ENCODE data around the gene PDSS2.
A peak's percentile ranks its signal among the peaks of the same experiment; 100 is the strongest.
"Not testable (repeated sequence)": the region's sequence is repeated elsewhere in the genome, so short reads cannot be mapped to it uniquely, and the experiment has no call there.

Gene PDSS2

GRCh38 chr6:107120404-107120803, 339.0 kb downstream of the PDSS2 start:
- DNase-seq (ENCODE audit: low read depth), result no peak
- TF ChIP-seq POLR2A (IDR thresholded peaks at IDR 0.05; ENCODE audit: extremely low read depth, insufficient read length), result no peak
- TF ChIP-seq MAX (IDR thresholded peaks at IDR 0.05; ENCODE audit: low read depth, low read length), result no peak
- TF ChIP-seq MYC (IDR thresholded peaks at IDR 0.05; ENCODE audit: low read depth, low read length), result no peak
- TF ChIP-seq CTCF (IDR thresholded peaks at IDR 0.05; ENCODE audit: low read depth, low read length), result no peak
- H3K4me3 ChIP-seq (ENCODE audit: low read depth, low read length), result no peak overlapping the region

GRCh38 chr6:107118976-107119375, 340.4 kb downstream of the PDSS2 start:
- peak; percentile 83 for DNase-seq (ENCODE audit: low read depth)
- no peak overlapping the region for H3K4me3 ChIP-seq (ENCODE audit: low read depth, low read length)
- 0 out of 2 replicates have a peak, but pooled peaks have one; percentile 40 for TF ChIP-seq MAX (IDR thresholded peaks at IDR 0.05; ENCODE audit: low read depth, low read length)
- TF ChIP-seq MYC (IDR thresholded peaks at IDR 0.05; ENCODE audit: low read depth, low read length), result 0 out of 2 replicates have a peak, but pooled peaks have one; percentile 28
- TF ChIP-seq CTCF (IDR thresholded peaks at IDR 0.05; ENCODE audit: low read depth, low read length), result no peak
- peak; percentile 40 for TF ChIP-seq POLR2A (IDR thresholded peaks at IDR 0.05; ENCODE audit: extremely low read depth, insufficient read length)

- not testable (repeated sequence) for DNase-seq (ENCODE audit: low read depth); H3K4me3 ChIP-seq (ENCODE audit: low read depth, low read length)
These were observed 340.8 kb downstream of the PDSS2 start for GRCh38 chr6:107118540-107118939.

- H3K4me3 ChIP-seq (ENCODE audit: low read depth, low read length), result peak overlapping the region; percentile 57
- DNase-seq (ENCODE audit: low read depth), result no peak
- TF ChIP-seq CTCF (IDR thresholded peaks at IDR 0.05; ENCODE audit: low read depth, low read length) (no peak), MAX (IDR thresholded peaks at IDR 0.05; ENCODE audit: low read depth, low read length) (no peak), MYC (IDR thresholded peaks at IDR 0.05; ENCODE audit: low read depth, low read length) (no peak), POLR2A (IDR thresholded peaks at IDR 0.05; ENCODE audit: extremely low read depth, insufficient read length) (no peak)
These were observed 342.4 kb downstream of the PDSS2 start for GRCh38 chr6:107116931-107117330.

GRCh38 chr6:107116328-107116892, 343.0 kb downstream of the PDSS2 start:
- peak overlapping the region; percentile 57 for H3K4me3 ChIP-seq (ENCODE audit: low read depth, low read length)
- DNase-seq (ENCODE audit: low read depth), result peak; percentile 86
- TF ChIP-seq MAX (IDR thresholded peaks at IDR 0.05; ENCODE audit: low read depth, low read length), result peak; percentile 88
- TF ChIP-seq POLR2A (IDR thresholded peaks at IDR 0.05; ENCODE audit: extremely low read depth, insufficient read length), result peak; percentile 30
- TF ChIP-seq CTCF (IDR thresholded peaks at IDR 0.05; ENCODE audit: low read depth, low read length), result peak; percentile 13
- peak; percentile 76 for TF ChIP-seq MYC (IDR thresholded peaks at IDR 0.05; ENCODE audit: low read depth, low read length)

- peak overlapping the region; percentile 57 for H3K4me3 ChIP-seq (ENCODE audit: low read depth, low read length)
- DNase-seq (ENCODE audit: low read depth), result peak; percentile 89
- TF ChIP-seq MYC (IDR thresholded peaks at IDR 0.05; ENCODE audit: low read depth, low read length), result no peak
- peak; percentile 50 for TF ChIP-seq POLR2A (IDR thresholded peaks at IDR 0.05; ENCODE audit: extremely low read depth, insufficient read length)
- no peak for TF ChIP-seq CTCF (IDR thresholded peaks at IDR 0.05; ENCODE audit: low read depth, low read length)
- 0 out of 2 replicates have a peak, but pooled peaks have one; percentile 0 for TF ChIP-seq MAX (IDR thresholded peaks at IDR 0.05; ENCODE audit: low read depth, low read length)
These were observed 343.6 kb downstream of the PDSS2 start for GRCh38 chr6:107115695-107116327.
